Measurements from ENCODE around the gene VPREB1.

VPREB1 gene

GRCh38 chr22:22244316-22245250 lies at the start of gene VPREB1:
TSS of gene VPREB1 (plus strand) at chr22:22244786. CDS start at chr22:22244814, 28 bp downstream.
- no peak for DNase-seq (ENCODE audit: extremely low read depth, insufficient read length)
- H3K36me3 ChIP-seq (ENCODE audit: control insufficient read depth, insufficient read depth, low read length) = no peaks in the 10 kb centered on the region
- no peak within 1 kb of the TSS for H3K4me3 ChIP-seq (replicated peaks; ENCODE audit: low read depth, low read length)
- H3K27me3 ChIP-seq (replicated peaks; ENCODE audit: control insufficient read depth, insufficient read depth, low read length) = no peaks in the 10 kb centered on the region
- TF ChIP-seq CTCF (IDR thresholded peaks at IDR 0.05; ENCODE audit: insufficient read depth, low read length, poor library complexity, severe bottlenecking) = no peak

GRCh38 chr22:22194931-22195264 lies 49.7 kb upstream of the VPREB1 start:
- TF ChIP-seq CTCF (IDR thresholded peaks at IDR 0.05; ENCODE audit: insufficient read depth, low read length, poor library complexity, severe bottlenecking) = no peak
- Histone ChIP-seq H3K4me3 (replicated peaks; ENCODE audit: low read depth, low read length) (no peak overlapping the region), H3K36me3 (ENCODE audit: control insufficient read depth, insufficient read depth, low read length) (no peaks in the 10 kb centered on the region), H3K27me3 (replicated peaks; ENCODE audit: control insufficient read depth, insufficient read depth, low read length) (no peaks in the 10 kb centered on the region)
- DNase-seq (ENCODE audit: extremely low read depth, insufficient read length) = no peak

- no peaks in the 10 kb centered on the region for H3K36me3 ChIP-seq (ENCODE audit: control insufficient read depth, insufficient read depth, low read length)
- H3K27me3 ChIP-seq (replicated peaks; ENCODE audit: control insufficient read depth, insufficient read depth, low read length) = no peaks in the 10 kb centered on the region
- DNase-seq (ENCODE audit: extremely low read depth, insufficient read length) = peak; percentile 77
- TF ChIP-seq CTCF (IDR thresholded peaks at IDR 0.05; ENCODE audit: insufficient read depth, low read length, poor library complexity, severe bottlenecking) = peak; percentile 94
- H3K4me3 ChIP-seq (replicated peaks; ENCODE audit: low read depth, low read length) = peak overlapping the region; percentile 48
These were observed 49.1 kb upstream of the VPREB1 start for GRCh38 chr22:22195265-22196017.

GRCh38 chr22:22196018-22196533 lies 48.5 kb upstream of the VPREB1 start:
- H3K4me3 ChIP-seq (replicated peaks; ENCODE audit: low read depth, low read length) = peak overlapping the region; percentile 48
- DNase-seq (ENCODE audit: extremely low read depth, insufficient read length) = peak; percentile 64
- TF ChIP-seq CTCF (IDR thresholded peaks at IDR 0.05; ENCODE audit: insufficient read depth, low read length, poor library complexity, severe bottlenecking) = peak; percentile 4
- H3K36me3 ChIP-seq (ENCODE audit: control insufficient read depth, insufficient read depth, low read length) = no peaks in the 10 kb centered on the region
- no peaks in the 10 kb centered on the region for H3K27me3 ChIP-seq (replicated peaks; ENCODE audit: control insufficient read depth, insufficient read depth, low read length)

GRCh38 chr22:22196833-22197477 lies 47.6 kb upstream of the VPREB1 start:
- DNase-seq (ENCODE audit: extremely low read depth, insufficient read length) = no peak
- Histone ChIP-seq H3K36me3 (ENCODE audit: control insufficient read depth, insufficient read depth, low read length) (no peaks in the 10 kb centered on the region), H3K27me3 (replicated peaks; ENCODE audit: control insufficient read depth, insufficient read depth, low read length) (no peaks in the 10 kb centered on the region), H3K4me3 (replicated peaks; ENCODE audit: low read depth, low read length) (no peak overlapping the region)
- no peak for TF ChIP-seq CTCF (IDR thresholded peaks at IDR 0.05; ENCODE audit: insufficient read depth, low read length, poor library complexity, severe bottlenecking)

Data from GM06990 (cell line).